ENCODE measurements around the gene TNPO1.
"Not testable (repeated sequence)": the region's sequence is repeated elsewhere in the genome, so short reads cannot be mapped to it uniquely, and the experiment has no call there.

TNPO1 gene

DNA sequence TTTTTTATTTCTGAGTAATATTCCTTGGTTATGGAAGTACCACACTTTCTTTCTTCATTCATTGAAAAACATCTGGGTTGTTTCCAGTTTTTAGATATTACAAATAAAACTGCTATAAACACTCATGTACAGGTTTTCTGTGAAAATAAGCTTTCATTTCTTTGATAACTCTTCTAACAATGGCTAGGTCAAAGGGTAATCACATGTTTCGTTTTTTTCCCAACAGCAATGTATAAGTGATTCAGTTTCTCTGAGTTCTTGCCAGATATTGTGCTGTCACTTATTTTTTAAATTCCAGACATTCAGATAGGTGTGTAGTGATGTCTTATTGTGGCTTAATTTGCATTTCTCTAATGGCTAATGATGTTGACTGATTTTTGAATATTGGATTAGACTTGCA, 16.7 kb upstream of the TNPO1 start:
- no peak for DNase-seq (ENCODE audit: low spot score)
- TF ChIP-seq, protein P1, sequence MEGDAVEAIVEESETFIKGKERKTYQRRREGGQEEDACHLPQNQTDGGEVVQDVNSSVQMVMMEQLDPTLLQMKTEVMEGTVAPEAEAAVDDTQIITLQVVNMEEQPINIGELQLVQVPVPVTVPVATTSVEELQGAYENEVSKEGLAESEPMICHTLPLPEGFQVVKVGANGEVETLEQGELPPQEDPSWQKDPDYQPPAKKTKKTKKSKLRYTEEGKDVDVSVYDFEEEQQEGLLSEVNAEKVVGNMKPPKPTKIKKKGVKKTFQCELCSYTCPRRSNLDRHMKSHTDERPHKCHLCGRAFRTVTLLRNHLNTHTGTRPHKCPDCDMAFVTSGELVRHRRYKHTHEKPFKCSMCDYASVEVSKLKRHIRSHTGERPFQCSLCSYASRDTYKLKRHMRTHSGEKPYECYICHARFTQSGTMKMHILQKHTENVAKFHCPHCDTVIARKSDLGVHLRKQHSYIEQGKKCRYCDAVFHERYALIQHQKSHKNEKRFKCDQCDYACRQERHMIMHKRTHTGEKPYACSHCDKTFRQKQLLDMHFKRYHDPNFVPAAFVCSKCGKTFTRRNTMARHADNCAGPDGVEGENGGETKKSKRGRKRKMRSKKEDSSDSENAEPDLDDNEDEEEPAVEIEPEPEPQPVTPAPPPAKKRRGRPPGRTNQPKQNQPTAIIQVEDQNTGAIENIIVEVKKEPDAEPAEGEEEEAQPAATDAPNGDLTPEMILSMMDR (IDR thresholded peaks at IDR 0.05): no peak
- H3K4me3 ChIP-seq: no peak overlapping the region
- H3K27ac ChIP-seq: no peak overlapping the region

DNA sequence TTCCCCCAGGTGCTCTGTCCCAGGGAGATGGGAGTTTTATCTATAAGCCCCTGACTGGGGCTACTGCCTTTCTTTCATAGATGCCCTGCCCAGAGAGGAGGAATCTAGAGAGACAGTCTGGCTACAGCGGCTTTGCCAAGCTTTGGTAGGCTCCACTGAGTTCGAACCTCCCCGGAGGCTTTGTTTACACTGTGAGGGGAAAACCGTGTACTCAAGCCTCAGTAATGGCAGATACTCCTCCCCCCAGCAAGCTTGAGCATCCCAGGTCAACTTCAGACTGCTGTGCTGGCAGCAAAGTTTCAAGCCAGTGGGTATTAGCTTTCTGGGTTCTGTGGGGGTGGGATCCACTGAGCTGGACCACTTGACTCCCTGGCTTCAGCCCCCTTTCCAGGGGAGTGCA, 7.8 kb upstream of the TNPO1 start:
- DNase-seq (ENCODE audit: low spot score); H3K27ac ChIP-seq; H3K4me3 ChIP-seq: not testable (repeated sequence)

DNA sequence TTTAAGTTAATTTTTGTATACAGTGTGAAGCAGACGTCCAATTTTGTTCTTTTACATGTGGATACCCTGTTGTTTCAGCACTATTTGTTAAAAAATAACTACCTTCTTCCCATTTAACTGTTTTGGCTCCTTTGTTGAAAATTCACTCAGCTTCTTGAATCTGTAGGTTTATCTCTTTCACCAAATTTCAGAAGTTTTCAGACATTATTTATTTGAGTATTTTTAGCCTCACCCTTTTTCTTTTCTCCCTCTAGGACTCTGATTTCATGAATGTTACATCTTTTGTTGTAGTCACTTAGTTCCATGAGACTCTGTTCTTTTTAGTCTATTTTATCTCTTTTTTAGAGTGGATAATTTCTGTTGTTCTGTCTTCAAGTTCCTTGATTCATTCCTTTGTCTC, 4.6 kb upstream of the TNPO1 start:
- H3K4me3 ChIP-seq: no peak overlapping the region
- no peak overlapping the region for H3K27ac ChIP-seq
- TF ChIP-seq, protein P1 (IDR thresholded peaks at IDR 0.05): no peak
- no peak for DNase-seq (ENCODE audit: low spot score)

DNA sequence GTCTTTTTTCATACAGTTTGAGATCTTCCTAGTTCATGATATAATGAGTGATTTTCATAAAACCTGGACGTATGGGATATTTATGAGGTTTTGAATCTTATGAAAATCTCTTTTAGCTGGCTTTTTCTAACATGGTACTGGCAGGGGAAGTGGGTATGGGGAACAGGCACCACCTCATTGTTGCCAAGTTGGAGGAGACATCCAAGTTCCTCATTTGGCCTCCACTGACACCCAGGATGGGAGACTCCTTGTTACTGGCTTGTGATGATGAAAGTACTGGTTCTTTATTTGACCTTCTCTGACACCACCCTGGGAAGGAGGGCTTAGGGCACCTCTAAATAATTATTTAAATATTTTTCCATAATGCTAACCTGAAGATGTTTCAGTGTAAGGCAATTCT, 4.0 kb upstream of the TNPO1 start:
- H3K4me3 ChIP-seq: no peak overlapping the region
- DNase-seq (ENCODE audit: low spot score): no peak
- TF ChIP-seq, protein P1 (IDR thresholded peaks at IDR 0.05): no peak
- H3K27ac ChIP-seq: no peak overlapping the region

DNA sequence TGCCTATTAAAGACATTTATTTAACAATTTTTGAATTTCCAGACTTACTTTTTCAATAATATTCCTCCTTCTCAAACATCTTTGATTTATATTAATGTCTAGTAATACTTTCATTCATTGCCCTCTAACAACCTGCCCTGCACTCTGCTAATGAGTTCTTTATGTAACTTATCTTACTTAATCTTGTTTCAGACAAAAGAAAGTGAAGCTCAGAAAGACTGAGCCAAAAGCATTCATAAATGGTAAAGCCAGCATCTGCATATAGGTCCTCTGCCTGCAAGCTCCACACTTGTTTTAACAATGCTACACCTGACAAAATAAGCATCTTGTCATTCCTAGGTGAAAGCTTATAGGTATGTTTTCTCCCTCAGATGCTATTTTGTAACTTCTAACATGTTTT, 2.4 kb upstream of the TNPO1 start:
- no peak overlapping the region for H3K27ac ChIP-seq
- TF ChIP-seq, protein P1 (IDR thresholded peaks at IDR 0.05): no peak
- DNase-seq (ENCODE audit: low spot score): no peak
- no peak overlapping the region for H3K4me3 ChIP-seq

DNA sequence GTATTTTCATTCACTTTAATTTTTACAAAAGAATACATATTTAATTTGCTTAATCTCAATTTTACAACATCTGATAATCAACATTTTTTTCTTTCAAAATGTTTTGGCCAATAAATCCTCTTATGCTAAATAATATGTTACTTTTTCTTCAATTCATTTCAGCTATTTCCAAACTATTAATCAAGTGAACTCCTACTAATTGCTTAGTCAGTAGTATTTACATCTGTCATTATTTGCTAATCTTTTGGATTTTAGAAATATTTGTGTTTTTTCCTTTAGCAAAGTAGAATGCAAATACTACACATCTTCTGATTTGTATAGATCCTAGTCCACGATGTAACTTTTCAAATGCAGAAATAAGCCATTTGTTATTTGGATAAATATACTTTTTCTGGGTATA, 1.6 kb upstream of the TNPO1 start:
- DNase-seq (ENCODE audit: low spot score): no peak
- TF ChIP-seq, protein P1 (IDR thresholded peaks at IDR 0.05): no peak
- peak overlapping the region in 1 of 2 donors; percentile 98 for H3K27ac ChIP-seq

DNA sequence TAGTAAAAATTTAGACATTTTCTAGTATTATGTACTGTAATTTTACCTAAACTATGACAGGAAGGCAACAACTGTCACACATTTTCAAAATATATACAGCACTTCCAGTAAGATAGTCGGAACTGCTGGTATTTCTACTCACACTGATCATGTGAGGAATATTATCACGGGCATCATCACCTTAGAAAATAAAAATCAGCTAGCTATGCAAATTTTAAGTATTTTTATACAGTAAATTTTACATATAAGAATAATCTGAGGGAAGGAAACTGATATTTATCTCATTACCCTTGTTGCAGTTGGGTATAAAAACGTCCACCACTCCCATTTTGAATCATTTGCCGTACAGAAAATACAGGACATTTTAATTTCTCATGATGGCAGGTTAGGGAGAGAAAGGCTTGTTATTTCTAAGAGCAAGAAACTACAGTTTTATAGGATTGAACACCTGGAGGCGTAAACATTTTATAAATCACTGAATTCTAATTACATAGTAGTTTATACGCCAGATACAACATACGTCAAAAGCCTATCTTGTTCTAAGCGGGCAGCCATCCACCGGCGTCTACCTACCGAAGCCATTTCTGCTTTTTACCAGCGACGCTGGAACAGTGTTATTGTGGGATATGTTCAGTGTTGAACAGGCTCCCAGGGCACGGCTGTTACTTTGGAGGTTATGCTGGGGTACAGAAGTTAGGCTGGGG, 729 bp upstream of the TNPO1 start:
- DNase-seq (ENCODE audit: low spot score): no peak
- H3K4me3 ChIP-seq: peak overlapping the region; percentile 95
- TF ChIP-seq, protein P1 (IDR thresholded peaks at IDR 0.05): no peak
- H3K27ac ChIP-seq: peak overlapping the region; percentile 98 to 99

More for the DNA sequence above, 1.6 kb upstream of the TNPO1 start:
- H3K4me3 ChIP-seq: no peak overlapping the region
